HG03439 (cell line): ENCODE measurements around the gene IQGAP1.

Experiments used
- ATAC-seq: cut with Tn5 transposase; IDR thresholded peaks from one replicate; pipeline ENCODE4 v1.9.1; 2021; ENCODE audit warnings: mild to moderate bottlenecking, moderate library complexity; ENCODE audit not compliant: unreplicated experiment

IQGAP1 gene

GRCh38 chr15:90375071-90375470 is 13.0 kb upstream of the IQGAP1 start:
- ATAC-seq = no peak

- ATAC-seq = no peak
Observed at GRCh38 chr15:90376789-90377188, 11.3 kb upstream of the IQGAP1 start.

- no peak for ATAC-seq
Observed at GRCh38 chr15:90379263-90379662, 8.8 kb upstream of the IQGAP1 start.

GRCh38 chr15:90381515-90381914 is 6.5 kb upstream of the IQGAP1 start:
- ATAC-seq = no peak

- no peak for ATAC-seq
Observed at GRCh38 chr15:90382320-90382719, 5.7 kb upstream of the IQGAP1 start.

- ATAC-seq = no peak
Observed at GRCh38 chr15:90386221-90386620, 1.8 kb upstream of the IQGAP1 start.

- ATAC-seq = peak; percentile 40
Observed at GRCh38 chr15:90388462-90389380, 679 bp downstream of the IQGAP1 start.

GRCh38 chr15:90389513-90389912 is 1.5 kb downstream of the IQGAP1 start:
- ATAC-seq = no peak

- ATAC-seq = no peak
Observed at GRCh38 chr15:90393040-90393439, 5.0 kb downstream of the IQGAP1 start.

GRCh38 chr15:90394074-90394473 is 6.0 kb downstream of the IQGAP1 start:
- ATAC-seq = no peak

GRCh38 chr15:90394748-90395442 is 6.9 kb downstream of the IQGAP1 start:
- no peak for ATAC-seq

GRCh38 chr15:90396321-90396720 is 8.3 kb downstream of the IQGAP1 start:
- ATAC-seq = no peak

- no peak for ATAC-seq
Observed at GRCh38 chr15:90400005-90400758, 12.1 kb downstream of the IQGAP1 start.

- ATAC-seq = peak; percentile 95
Observed at GRCh38 chr15:90400759-90401314, 12.8 kb downstream of the IQGAP1 start.

GRCh38 chr15:90401495-90401894 is 13.5 kb downstream of the IQGAP1 start:
- ATAC-seq = no peak

GRCh38 chr15:90402223-90402622 is 14.2 kb downstream of the IQGAP1 start:
- no peak for ATAC-seq

GRCh38 chr15:90402767-90403166 is 14.7 kb downstream of the IQGAP1 start:
- ATAC-seq = no peak

GRCh38 chr15:90405055-90405607 is 17.1 kb downstream of the IQGAP1 start:
- no peak for ATAC-seq

- ATAC-seq = no peak
Observed at GRCh38 chr15:90407336-90407735, 19.3 kb downstream of the IQGAP1 start.

- ATAC-seq = no peak
Observed at GRCh38 chr15:90407871-90408317, 19.9 kb downstream of the IQGAP1 start.

- no peak for ATAC-seq
Observed at GRCh38 chr15:90408657-90409056, 20.6 kb downstream of the IQGAP1 start.
